Gastrocnemius medialis (tissue), 4 donors: Measurements from ENCODE around the gene MYO16. TPM values are rescaled to one million over a fixed set of nuclear protein-coding genes. Genes with fewer than 3 reads are reported as not detected.

ENCODE experiments used
- ATAC-seq, 2 donors: fragments of 150-250 bp; one replicate each; pipeline ENCODE4 v1.9.1; 2016
- DNase-seq, 2 donors: peaks; one replicate each; pipeline ENCODE4 v3.0.0-alpha.2; 2019
- H3K27ac ChIP-seq, 4 donors: fragments of 200-600 bp; sonication (generic); 1 replicate in 1 of 4; 2 replicates in 3 of 4; pipeline ENCODE4 v1.5.1; 2016 to 2018; ENCODE audit warnings: mild to moderate bottlenecking in 2 of 4, moderate library complexity in 1 of 4
- H3K27me3 ChIP-seq, 3 donors: fragments of 200-600 bp; sonication (generic) in 2 of 3; 1 replicate in 1 of 3; 2 replicates in 2 of 3; pipeline versions ENCODE4 v1.5.1 to v1.6.0; 2016 to 2019; ENCODE audit warnings: mild to moderate bottlenecking in 1 of 3, moderate library complexity in 1 of 3
- H3K36me3 ChIP-seq, 2 donors: fragments of 200-600 bp; sonication (generic) in 1 of 2; one replicate each; pipeline ENCODE4 v1.5.1; 2017 to 2018
- H3K4me1 ChIP-seq, 2 donors: fragments of 200-600 bp; sonication (generic) in 1 of 2; one replicate each; pipeline ENCODE4 v1.5.1; 2016 to 2017; ENCODE audit warnings: mild to moderate bottlenecking in 2 of 2
- H3K4me3 ChIP-seq, 4 donors: fragments of 200-600 bp; sonication (generic) in 3 of 4; 1 replicate in 1 of 4; 2 replicates in 3 of 4; pipeline ENCODE4 v1.5.1; 2016 to 2019; ENCODE audit warnings: mild to moderate bottlenecking in 2 of 4
- H3K9me3 ChIP-seq, 3 donors: fragments of 200-600 bp; sonication (generic) in 2 of 3; 1 replicate in 1 of 3; 2 replicates in 2 of 3; pipeline ENCODE4 v1.5.1; 2016 to 2019
- POLR2A ChIP-seq, 2 donors: fragments of 450-650 bp; IDR thresholded peaks; one replicate each; pipeline ENCODE4 v1.6.1; 2017; ENCODE audit warnings: antibody characterized with exemption in 2 of 2, mild to moderate bottlenecking in 2 of 2, moderate library complexity in 2 of 2
- in situ Hi-C, 4 donors: fragments of 200-750 bp; cut with MboI; loops; one replicate each; pipeline versions ENCODE4 v1.15.0 to v1.8.0; 2017; ENCODE audit warnings: low sequenced_read_pairs in 4 of 4
- intact Hi-C: fragments of 100-400 bp; cut with DNase I; formaldehyde crosslinking; loops from one replicate; pipeline ENCODE4 v1.15.1; 2023; ENCODE audit warnings: low total_unique reads
- total RNA-seq, 4 donors: library from RNA; depleted of rRNA; stranded (reverse); fragments of >200 nt; gene quantifications; one replicate each; pipeline versions ENCODE4 v1.1.0 to v1.2.3, GENCODE V29; 2016
- TF ChIP-seq, protein P1 (sequence below), 5 experiments: fragments of 450-650 bp in 3 of 5; fragments of 200-600 bp in 2 of 5; sonication (generic) in 2 of 5; IDR thresholded peaks in 4 of 5; conservative IDR thresholded peaks in 1 of 5; 1 replicate in 4 of 5; 2 replicates in 1 of 5; pipeline ENCODE4 v1.5.1; 2016 to 2019; ENCODE audit warnings: antibody characterized with exemption in 5 of 5, mild to moderate bottlenecking in 3 of 5, moderate library complexity in 3 of 5

Gene MYO16
- total RNA-seq, 4 donors from 2014 or later, result 0.02 TPM; not detected in 3

DNA sequence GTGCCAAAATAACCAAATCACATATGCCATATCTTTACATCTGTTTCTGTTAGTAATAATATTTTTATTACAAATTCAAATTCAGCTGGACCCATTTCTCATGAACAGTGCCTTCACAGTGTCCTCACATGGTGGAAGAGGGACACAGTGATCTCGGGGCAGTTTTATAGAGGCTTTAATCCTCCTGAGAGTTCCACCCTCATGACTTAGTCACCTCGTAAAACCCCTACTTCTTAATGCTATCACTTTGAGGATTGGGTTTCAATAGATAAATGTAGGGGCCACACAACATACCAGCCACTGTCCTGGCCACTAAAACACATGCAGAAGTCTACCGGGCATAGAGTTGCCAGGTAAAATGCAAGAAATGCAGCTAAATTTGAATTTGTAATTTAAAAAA is 201.5 kb downstream of the MYO16 start:
- intact Hi-C loops, result no loop called here
- H3K27ac ChIP-seq, result no peak overlapping the region
- no peak for TF ChIP-seq POLR2A (IDR thresholded peaks at IDR 0.05)
- TF ChIP-seq, protein P1, sequence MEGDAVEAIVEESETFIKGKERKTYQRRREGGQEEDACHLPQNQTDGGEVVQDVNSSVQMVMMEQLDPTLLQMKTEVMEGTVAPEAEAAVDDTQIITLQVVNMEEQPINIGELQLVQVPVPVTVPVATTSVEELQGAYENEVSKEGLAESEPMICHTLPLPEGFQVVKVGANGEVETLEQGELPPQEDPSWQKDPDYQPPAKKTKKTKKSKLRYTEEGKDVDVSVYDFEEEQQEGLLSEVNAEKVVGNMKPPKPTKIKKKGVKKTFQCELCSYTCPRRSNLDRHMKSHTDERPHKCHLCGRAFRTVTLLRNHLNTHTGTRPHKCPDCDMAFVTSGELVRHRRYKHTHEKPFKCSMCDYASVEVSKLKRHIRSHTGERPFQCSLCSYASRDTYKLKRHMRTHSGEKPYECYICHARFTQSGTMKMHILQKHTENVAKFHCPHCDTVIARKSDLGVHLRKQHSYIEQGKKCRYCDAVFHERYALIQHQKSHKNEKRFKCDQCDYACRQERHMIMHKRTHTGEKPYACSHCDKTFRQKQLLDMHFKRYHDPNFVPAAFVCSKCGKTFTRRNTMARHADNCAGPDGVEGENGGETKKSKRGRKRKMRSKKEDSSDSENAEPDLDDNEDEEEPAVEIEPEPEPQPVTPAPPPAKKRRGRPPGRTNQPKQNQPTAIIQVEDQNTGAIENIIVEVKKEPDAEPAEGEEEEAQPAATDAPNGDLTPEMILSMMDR (IDR thresholded peaks at IDR 0.05 in 4 of 5, conservative IDR thresholded peaks at IDR 0.05 in 1 of 5), result no peak

DNA sequence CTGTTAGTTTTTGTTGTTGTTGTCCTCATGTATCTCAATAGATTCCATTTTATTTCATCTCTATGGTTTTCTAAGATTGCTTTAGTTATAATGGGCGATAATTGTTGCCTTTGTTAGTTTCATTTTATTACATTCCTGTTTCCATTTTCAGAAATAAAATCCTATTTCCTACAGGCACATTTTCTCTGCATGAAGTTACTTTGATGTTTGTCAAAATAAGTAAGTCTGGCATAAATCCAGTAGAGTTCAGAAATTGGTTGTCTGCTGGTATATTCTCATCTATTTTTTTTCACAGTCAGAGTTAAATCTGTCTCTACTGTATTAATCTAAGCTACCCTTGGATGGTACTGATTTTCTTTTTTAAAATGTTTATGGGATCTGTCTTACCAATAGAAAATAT is 204.1 kb downstream of the MYO16 start:
- H3K36me3 ChIP-seq, result no peaks in the 10 kb centered on the region
- no peak for TF ChIP-seq POLR2A (IDR thresholded peaks at IDR 0.05)
- TF ChIP-seq, protein P1 (IDR thresholded peaks at IDR 0.05 in 4 of 5, conservative IDR thresholded peaks at IDR 0.05 in 1 of 5), result no peak
- no peaks in the 10 kb centered on the region for H3K4me1 ChIP-seq
- ATAC-seq (no peak), DNase-seq (no peak)
- intact Hi-C loops (no loop called here), in situ Hi-C loops (no loop called here)
- no peaks in the 10 kb centered on the region for H3K27me3 ChIP-seq
- H3K27ac ChIP-seq, result no peak overlapping the region
- no peaks in the 10 kb centered on the region for H3K9me3 ChIP-seq
- no peak overlapping the region for H3K4me3 ChIP-seq

More for the DNA sequence above, 201.5 kb downstream of the MYO16 start:
- Histone ChIP-seq H3K4me3 (no peak overlapping the region), H3K27me3 (no peaks in the 10 kb centered on the region), H3K36me3 (no peaks in the 10 kb centered on the region), H3K9me3 (no peaks in the 10 kb centered on the region), H3K4me1 (no peaks in the 10 kb centered on the region)
- ATAC-seq (no peak), DNase-seq (no peak)
- in situ Hi-C loops, result no loop called here

DNA sequence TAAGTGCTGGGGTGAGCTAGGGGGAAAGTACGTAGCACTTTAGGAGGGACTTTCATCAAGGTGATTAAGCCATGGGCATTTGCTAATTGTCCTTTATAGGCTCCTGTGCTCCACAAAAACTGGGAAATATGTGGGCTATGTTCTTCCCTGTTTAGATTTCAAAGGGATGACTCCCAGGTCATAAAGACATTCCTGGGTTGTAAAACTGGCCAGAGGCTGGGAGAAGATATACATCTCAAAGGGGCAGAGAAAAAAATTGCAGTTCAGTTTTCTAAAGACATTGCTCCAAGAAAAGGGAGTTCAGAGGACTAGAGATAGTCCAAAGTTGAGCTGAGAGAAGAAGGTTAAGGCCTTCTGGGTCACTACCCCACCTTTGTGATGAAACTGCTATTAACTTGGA is 204.8 kb downstream of the MYO16 start:
- Histone ChIP-seq H3K4me1 (no peaks in the 10 kb centered on the region), H3K4me3 (no peak overlapping the region), H3K27me3 (no peaks in the 10 kb centered on the region), H3K9me3 (no peaks in the 10 kb centered on the region), H3K36me3 (no peaks in the 10 kb centered on the region), H3K27ac (no peak overlapping the region)
- ATAC-seq (no peak), DNase-seq (no peak)
- intact Hi-C loops, result no loop called here
- TF ChIP-seq, protein P1 (IDR thresholded peaks at IDR 0.05 in 4 of 5, conservative IDR thresholded peaks at IDR 0.05 in 1 of 5), result no peak
- no peak for TF ChIP-seq POLR2A (IDR thresholded peaks at IDR 0.05)
- in situ Hi-C loops, result no loop called here

DNA sequence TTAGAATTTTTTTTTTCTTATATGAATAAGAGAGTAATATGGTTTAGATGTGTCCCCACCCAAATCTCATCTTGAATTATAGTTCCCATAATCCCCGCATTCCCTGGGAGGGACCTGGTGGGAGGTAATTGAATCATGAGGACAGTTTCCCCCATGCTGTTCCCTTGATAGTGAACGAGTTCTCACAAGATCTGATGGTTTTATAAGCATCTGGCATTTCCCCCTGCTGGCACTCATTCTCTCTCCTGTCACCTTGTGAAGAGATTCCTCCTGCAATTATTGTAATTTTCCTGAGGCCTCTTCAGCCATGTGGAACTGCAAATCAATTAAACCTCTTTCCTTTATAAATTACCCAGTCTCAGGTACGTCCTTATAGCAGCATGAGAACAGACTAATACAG is 205.7 kb downstream of the MYO16 start:
- H3K36me3 ChIP-seq, result no peaks in the 10 kb centered on the region
- H3K4me3 ChIP-seq, result no peak overlapping the region
- H3K9me3 ChIP-seq, result no peaks in the 10 kb centered on the region
- in situ Hi-C loops, result no loop called here
- no peaks in the 10 kb centered on the region for H3K27me3 ChIP-seq
- ATAC-seq (no peak), DNase-seq (no peak)
- no peaks in the 10 kb centered on the region for H3K4me1 ChIP-seq
- H3K27ac ChIP-seq, result no peak overlapping the region
- TF ChIP-seq POLR2A (IDR thresholded peaks at IDR 0.05), result no peak
- TF ChIP-seq, protein P1 (IDR thresholded peaks at IDR 0.05 in 4 of 5, conservative IDR thresholded peaks at IDR 0.05 in 1 of 5), result no peak
- intact Hi-C loops, result no loop called here

DNA sequence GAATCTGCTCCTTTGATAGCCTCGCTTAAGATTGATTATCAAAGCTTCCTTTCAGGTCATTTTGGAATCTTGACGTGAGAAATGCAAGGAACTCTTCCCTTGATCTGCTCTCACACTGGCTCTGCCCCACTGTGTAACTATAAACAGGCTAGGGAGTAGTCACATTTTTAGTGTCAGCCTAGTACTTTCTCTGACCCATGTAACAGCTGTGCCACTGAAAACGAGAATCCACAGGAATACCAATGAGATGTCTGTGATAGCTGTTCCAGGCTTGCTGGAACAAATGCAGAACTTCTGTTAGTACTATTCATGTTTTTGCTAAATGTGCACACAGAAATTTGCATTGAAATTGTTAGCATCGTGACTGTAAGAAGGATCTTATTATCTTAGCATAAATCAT is 221.3 kb downstream of the MYO16 start:
- H3K36me3 ChIP-seq, result no peaks in the 10 kb centered on the region
- intact Hi-C loops, result no loop called here
- in situ Hi-C loops, result no loop called here

More for the DNA sequence above, 221.3 kb downstream of the MYO16 start:
- TF ChIP-seq, protein P1 (IDR thresholded peaks at IDR 0.05 in 4 of 5, conservative IDR thresholded peaks at IDR 0.05 in 1 of 5), result no peak
- no peak for TF ChIP-seq POLR2A (IDR thresholded peaks at IDR 0.05)
- Histone ChIP-seq H3K4me3 (no peak overlapping the region), H3K27ac (no peak overlapping the region), H3K4me1 (no peaks in the 10 kb centered on the region), H3K9me3 (no peaks in the 10 kb centered on the region), H3K27me3 (no peaks in the 10 kb centered on the region)
- ATAC-seq (no peak), DNase-seq (no peak)
